SK-N-SH (cell line): ENCODE measurements around the gene CHST15.

ENCODE experiments used
- CHD2 ChIP-seq: fragments of 150-350 bp; IDR thresholded peaks from 2 replicates; pipeline ENCODE4 v1.6.1; 2018; ENCODE audit warnings: low read length; ENCODE audit not compliant: partially characterized antibody
- EP300 ChIP-seq, 2 experiments: IDR thresholded peaks; 2 replicates each; pipeline versions ENCODE4 v1.4.0 to v1.6.1; 2012; ENCODE audit warnings: borderline replicate concordance in 1 of 2, low read depth in 1 of 2, low read length in 1 of 2
- JUND ChIP-seq: IDR thresholded peaks from 2 replicates; pipeline ENCODE4 v1.4.0; 2012
- NRF1 ChIP-seq: IDR thresholded peaks from 2 replicates; pipeline ENCODE4 v1.6.1; 2012; ENCODE audit warnings: low read depth, mild to moderate bottlenecking, low read length
- POLR2AphosphoS5 ChIP-seq: IDR thresholded peaks from 2 replicates; pipeline ENCODE4 v1.6.1; 2012; ENCODE audit warnings: low read depth, low read length
- RFX5 ChIP-seq: IDR thresholded peaks from 2 replicates; pipeline ENCODE4 v1.6.1; 2012; ENCODE audit warnings: mild to moderate bottlenecking, improper control_type of control experiment, low read length
- SMC3 ChIP-seq: IDR thresholded peaks from 2 replicates; pipeline ENCODE4 v1.6.1; 2012; ENCODE audit warnings: low read depth, low read length, improper control_type of control experiment
- TAF1 ChIP-seq: IDR thresholded peaks from 2 replicates; pipeline ENCODE4 v1.6.1; 2012; ENCODE audit warnings: low read depth, mild to moderate bottlenecking, low read length, moderate library complexity, borderline replicate concordance
- TEAD4 ChIP-seq: IDR thresholded peaks from 2 replicates; pipeline ENCODE4 v1.4.0; 2012; ENCODE audit warnings: mild to moderate bottlenecking, borderline replicate concordance; ENCODE audit not compliant: insufficient read depth
- TF ChIP-seq, protein P1 (sequence below): IDR thresholded peaks from 2 replicates; pipeline ENCODE4 v1.4.0; 2012; ENCODE audit warnings: low read depth, borderline replicate concordance
- TF ChIP-seq, protein P2 (sequence below): fragments of 200-600 bp; sonication (generic); IDR thresholded peaks from 2 replicates; pipeline ENCODE4 v1.6.1; 2017; ENCODE audit warnings: antibody characterized with exemption, mild to moderate bottlenecking, moderate library complexity
- TF ChIP-seq, protein P3 (sequence below): IDR thresholded peaks from 2 replicates; pipeline ENCODE4 v1.4.0; 2012; ENCODE audit warnings: low read depth, borderline replicate concordance
- TF ChIP-seq, protein P4 (sequence below): fragments of 150-350 bp; IDR thresholded peaks from 2 replicates; pipeline ENCODE4 v1.6.1; 2016; ENCODE audit warnings: mild to moderate bottlenecking, low read depth, low read length

DNA sequence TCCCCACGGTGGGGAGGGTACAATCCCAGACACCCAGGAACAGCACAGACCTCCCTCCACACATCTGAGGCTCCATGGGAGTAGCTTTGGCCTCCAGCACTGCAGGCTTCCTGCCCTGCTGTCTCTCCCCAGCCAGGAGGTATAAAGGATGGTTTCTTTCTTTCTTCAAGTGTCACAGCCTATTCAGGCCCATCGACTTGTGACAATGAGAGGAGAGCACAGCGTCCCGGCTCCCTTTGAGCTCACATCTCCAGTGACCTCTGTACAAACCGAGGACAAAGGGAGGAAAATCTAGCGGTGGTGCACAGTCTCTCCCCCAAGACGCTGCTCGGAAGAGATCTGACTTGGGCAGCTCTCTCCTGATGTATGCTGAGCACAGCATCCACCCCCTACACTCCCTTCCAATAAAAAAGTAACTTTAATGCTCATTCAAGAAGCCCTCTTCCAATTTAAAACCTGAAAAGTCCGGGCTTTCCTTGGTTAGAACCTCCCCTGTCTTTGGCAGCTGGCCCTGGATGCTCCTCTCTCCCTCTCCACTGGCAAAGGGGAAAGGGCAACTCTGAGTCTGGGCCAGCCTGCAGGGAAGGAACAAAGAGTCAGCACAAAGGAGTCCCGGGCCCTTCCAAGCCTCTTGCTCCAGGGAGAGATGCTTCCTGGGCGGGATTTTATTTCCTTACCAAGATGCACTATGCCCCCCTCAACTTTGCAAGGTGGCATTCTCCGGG, 18.0 kb downstream of the CHST15 start:
- TF ChIP-seq TAF1: no peak
- no peak for TF ChIP-seq RFX5
- TF ChIP-seq POLR2AphosphoS5: no peak
- TF ChIP-seq, protein P1, sequence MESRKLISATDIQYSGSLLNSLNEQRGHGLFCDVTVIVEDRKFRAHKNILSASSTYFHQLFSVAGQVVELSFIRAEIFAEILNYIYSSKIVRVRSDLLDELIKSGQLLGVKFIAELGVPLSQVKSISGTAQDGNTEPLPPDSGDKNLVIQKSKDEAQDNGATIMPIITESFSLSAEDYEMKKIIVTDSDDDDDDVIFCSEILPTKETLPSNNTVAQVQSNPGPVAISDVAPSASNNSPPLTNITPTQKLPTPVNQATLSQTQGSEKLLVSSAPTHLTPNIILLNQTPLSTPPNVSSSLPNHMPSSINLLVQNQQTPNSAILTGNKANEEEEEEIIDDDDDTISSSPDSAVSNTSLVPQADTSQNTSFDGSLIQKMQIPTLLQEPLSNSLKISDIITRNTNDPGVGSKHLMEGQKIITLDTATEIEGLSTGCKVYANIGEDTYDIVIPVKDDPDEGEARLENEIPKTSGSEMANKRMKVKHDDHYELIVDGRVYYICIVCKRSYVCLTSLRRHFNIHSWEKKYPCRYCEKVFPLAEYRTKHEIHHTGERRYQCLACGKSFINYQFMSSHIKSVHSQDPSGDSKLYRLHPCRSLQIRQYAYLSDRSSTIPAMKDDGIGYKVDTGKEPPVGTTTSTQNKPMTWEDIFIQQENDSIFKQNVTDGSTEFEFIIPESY: no peak
- TF ChIP-seq, protein P2, sequence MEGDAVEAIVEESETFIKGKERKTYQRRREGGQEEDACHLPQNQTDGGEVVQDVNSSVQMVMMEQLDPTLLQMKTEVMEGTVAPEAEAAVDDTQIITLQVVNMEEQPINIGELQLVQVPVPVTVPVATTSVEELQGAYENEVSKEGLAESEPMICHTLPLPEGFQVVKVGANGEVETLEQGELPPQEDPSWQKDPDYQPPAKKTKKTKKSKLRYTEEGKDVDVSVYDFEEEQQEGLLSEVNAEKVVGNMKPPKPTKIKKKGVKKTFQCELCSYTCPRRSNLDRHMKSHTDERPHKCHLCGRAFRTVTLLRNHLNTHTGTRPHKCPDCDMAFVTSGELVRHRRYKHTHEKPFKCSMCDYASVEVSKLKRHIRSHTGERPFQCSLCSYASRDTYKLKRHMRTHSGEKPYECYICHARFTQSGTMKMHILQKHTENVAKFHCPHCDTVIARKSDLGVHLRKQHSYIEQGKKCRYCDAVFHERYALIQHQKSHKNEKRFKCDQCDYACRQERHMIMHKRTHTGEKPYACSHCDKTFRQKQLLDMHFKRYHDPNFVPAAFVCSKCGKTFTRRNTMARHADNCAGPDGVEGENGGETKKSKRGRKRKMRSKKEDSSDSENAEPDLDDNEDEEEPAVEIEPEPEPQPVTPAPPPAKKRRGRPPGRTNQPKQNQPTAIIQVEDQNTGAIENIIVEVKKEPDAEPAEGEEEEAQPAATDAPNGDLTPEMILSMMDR: no peak
- TF ChIP-seq JUND: no peak
- TF ChIP-seq, protein P3, sequence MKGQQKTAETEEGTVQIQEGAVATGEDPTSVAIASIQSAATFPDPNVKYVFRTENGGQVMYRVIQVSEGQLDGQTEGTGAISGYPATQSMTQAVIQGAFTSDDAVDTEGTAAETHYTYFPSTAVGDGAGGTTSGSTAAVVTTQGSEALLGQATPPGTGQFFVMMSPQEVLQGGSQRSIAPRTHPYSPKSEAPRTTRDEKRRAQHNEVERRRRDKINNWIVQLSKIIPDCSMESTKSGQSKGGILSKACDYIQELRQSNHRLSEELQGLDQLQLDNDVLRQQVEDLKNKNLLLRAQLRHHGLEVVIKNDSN: no peak
- TF ChIP-seq CHD2: no peak
- TF ChIP-seq TEAD4: no peak
- no peak for TF ChIP-seq SMC3
- TF ChIP-seq, protein P4, sequence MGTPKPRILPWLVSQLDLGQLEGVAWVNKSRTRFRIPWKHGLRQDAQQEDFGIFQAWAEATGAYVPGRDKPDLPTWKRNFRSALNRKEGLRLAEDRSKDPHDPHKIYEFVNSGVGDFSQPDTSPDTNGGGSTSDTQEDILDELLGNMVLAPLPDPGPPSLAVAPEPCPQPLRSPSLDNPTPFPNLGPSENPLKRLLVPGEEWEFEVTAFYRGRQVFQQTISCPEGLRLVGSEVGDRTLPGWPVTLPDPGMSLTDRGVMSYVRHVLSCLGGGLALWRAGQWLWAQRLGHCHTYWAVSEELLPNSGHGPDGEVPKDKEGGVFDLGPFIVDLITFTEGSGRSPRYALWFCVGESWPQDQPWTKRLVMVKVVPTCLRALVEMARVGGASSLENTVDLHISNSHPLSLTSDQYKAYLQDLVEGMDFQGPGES: no peak
- no peak for TF ChIP-seq NRF1
- no peak for TF ChIP-seq EP300 (IDR thresholded peaks at IDR 0.05; ENCODE audit: borderline replicate concordance in 1 of 2, low read depth in 1 of 2, low read length in 1 of 2)
